Measurements from ENCODE around the gene MIGA1.

Gene MIGA1

DNA sequence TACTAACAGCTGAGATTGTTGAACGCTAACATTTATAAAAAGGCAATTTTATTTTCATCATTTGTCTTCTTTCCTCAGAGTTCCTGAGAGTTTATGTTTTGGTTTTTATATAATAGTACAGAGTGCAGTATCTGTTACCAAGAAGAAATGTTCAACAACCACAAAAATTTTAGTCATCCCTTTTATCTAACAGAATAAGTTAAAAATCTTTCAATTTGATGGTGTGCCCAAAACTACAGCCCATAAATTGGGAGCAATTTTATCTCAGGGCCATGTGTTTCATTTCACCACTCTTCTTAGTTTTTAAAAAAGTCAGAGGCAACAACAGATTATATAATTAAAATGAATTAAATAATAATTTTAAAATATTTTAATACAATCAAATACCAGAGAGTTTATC is 146.1 kb downstream of the MIGA1 start:
- DNase-seq (ENCODE audit: extremely low spot score): no peak
- CTCF ChIA-PET: interaction anchor here (1.4 kb wide), 1 partner anchor 10 kb away, joined by 4 read pairs; no protein-coding TSS in a partner anchor
- TF ChIP-seq, protein P1, sequence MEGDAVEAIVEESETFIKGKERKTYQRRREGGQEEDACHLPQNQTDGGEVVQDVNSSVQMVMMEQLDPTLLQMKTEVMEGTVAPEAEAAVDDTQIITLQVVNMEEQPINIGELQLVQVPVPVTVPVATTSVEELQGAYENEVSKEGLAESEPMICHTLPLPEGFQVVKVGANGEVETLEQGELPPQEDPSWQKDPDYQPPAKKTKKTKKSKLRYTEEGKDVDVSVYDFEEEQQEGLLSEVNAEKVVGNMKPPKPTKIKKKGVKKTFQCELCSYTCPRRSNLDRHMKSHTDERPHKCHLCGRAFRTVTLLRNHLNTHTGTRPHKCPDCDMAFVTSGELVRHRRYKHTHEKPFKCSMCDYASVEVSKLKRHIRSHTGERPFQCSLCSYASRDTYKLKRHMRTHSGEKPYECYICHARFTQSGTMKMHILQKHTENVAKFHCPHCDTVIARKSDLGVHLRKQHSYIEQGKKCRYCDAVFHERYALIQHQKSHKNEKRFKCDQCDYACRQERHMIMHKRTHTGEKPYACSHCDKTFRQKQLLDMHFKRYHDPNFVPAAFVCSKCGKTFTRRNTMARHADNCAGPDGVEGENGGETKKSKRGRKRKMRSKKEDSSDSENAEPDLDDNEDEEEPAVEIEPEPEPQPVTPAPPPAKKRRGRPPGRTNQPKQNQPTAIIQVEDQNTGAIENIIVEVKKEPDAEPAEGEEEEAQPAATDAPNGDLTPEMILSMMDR (IDR thresholded peaks at IDR 0.05; ENCODE audit: control extremely low read depth, extremely low read depth, low read depth, missing control alignments): no peak
- POLR2A ChIA-PET: no interaction called here

DNA sequence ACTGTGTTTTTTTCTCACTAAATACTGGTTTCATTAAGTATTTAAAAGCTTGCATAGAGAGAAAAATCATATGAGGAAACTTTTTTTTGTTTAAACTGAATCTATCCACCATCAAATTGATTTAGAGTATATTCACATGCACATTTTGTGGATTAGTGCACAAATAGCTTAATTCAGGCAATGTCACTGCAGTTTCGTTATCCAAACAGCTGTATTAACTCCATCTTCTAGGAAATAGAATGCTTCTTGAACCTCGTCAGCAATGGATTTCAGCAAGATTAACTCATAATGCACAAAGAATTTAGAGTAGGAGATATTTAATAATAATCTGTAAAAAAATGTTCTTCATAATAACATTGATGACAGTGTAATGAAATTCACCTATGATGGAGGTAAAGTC is 146.5 kb downstream of the MIGA1 start:
- CTCF ChIA-PET: interaction anchor here (1.4 kb wide), 1 partner anchor 10 kb away, joined by 4 read pairs; no protein-coding TSS in a partner anchor
- POLR2A ChIA-PET: interaction anchor here (0.9 kb wide), 1 partner anchor 79 kb away, joined by 3 read pairs; the partner anchor contains the start of gene DNAJB4
- TF ChIP-seq, protein P1 (IDR thresholded peaks at IDR 0.05; ENCODE audit: control extremely low read depth, extremely low read depth, low read depth, missing control alignments): no peak
- no peak for DNase-seq (ENCODE audit: extremely low spot score)

DNA sequence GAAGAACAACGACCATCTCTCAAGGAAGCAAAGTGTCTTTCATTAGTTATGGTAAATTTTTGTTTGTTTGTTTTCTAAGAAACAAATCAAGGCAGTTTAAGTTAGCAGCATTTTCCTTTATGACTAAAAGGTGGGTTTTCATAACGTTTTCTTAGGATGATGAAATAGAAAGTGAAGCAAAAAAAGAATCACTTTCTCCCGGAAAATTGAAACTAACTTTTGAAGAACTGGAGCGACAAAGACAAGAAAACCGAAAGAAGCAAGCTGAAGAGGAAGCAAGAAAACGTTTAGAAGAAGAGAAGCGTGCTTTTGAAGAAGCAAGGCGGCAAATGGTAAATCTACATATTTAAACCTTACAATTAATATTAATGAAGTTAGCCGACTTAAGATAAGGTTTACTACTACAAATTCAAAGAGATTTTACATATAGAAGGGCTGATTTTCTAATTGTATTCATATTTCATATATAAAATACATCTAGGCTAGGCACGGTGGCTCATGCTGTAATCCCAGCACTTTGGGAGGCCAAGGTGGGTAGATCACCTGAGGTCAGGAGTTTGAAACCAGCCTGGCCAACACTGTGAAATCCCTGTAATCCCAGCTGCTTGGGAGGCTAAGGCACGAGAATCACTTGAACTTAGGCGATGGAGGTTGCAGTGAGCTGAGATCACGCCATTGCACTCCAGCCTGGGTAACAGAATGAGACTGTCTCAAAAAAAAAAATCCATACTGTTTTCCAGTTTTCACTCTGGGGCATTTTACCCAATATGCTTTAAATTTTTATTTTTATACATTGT is 147.3 kb downstream of the MIGA1 start:
- TF ChIP-seq, protein P1 (IDR thresholded peaks at IDR 0.05; ENCODE audit: control extremely low read depth, extremely low read depth, low read depth, missing control alignments): no peak
- CTCF ChIA-PET: no interaction called here
- peak; percentile 27 for DNase-seq (ENCODE audit: extremely low spot score)
- POLR2A ChIA-PET: interaction anchor here (0.9 kb wide), 1 partner anchor 78 kb away, joined by 3 read pairs; the partner anchor contains the start of gene DNAJB4

DNA sequence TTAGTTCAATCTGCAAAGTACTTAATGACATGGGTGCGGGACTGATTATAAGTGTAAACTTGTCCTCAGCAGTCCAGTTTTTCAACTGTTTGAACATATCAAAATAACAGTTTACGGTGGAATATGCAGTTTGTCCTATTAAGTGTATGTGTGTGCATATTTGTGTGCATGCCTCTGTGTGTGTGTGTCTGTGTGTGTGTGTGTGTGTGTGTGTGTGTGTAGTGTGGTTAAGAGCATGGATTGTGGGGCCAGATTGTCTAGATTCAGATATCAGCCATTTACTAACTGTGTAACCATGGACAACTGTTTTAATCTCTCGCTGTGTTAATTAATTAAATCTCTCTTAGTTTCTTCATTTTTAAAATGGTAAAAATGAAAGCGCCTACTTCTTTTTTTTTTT is 148.0 kb downstream of the MIGA1 start:
- POLR2A ChIA-PET: no interaction called here
- TF ChIP-seq, protein P1 (IDR thresholded peaks at IDR 0.05; ENCODE audit: control extremely low read depth, extremely low read depth, low read depth, missing control alignments): no peak
- no peak for DNase-seq (ENCODE audit: extremely low spot score)
- CTCF ChIA-PET: no interaction called here
